GM12878 (cell line): Measurements from ENCODE around the gene EXOC7. TPM values are rescaled to one million over a fixed set of nuclear protein-coding genes. Genes with fewer than 3 reads are reported as not detected.

Experiments used
- ATAC-seq: fragments of 200-7000 bp; cut with Tn5 transposase; 3 replicates; pipeline ENCODE4 v1.9.1; 2020; ENCODE audit warnings: mild to moderate bottlenecking, moderate library complexity
- BruUV-seq: library from RNA; stranded (reverse); fragments of 400-500 nt; replicated peaks from 2 replicates; lab custom pipeline; 2021; lab: Mats Ljungman, UMichigan
- CTCF ChIA-PET: fragments of 300-600 bp; sonication (Branson Sonifier 250); formaldehyde crosslinking; extraction: SDS; loops from one replicate; lab custom pipeline; 2021; ENCODE audit warnings: inconsistent platforms; lab: Yijun Ruan, JAX
- POLR2A ChIA-PET: fragments of 350-600 bp; formaldehyde crosslinking; extraction: SDS; loops from one replicate; lab custom pipeline; 2021; ENCODE audit warnings: inconsistent platforms; lab: Charles Lee
- RAD21 ChIA-PET: fragments of 300-600 bp; sonication (Branson Sonifier 250); formaldehyde crosslinking; loops from one replicate; lab custom pipeline; 2023; ENCODE audit warnings: antibody characterized with exemption; ENCODE audit not compliant: unreplicated experiment; lab: Charles Lee
- SMC1A ChIA-PET: fragments of 300-600 bp; sonication (Branson Sonifier 250); formaldehyde crosslinking; loops from one replicate; lab custom pipeline; 2023; ENCODE audit not compliant: unreplicated experiment, uncharacterized antibody; lab: Charles Lee
- DNase-seq: peaks from one replicate; pipeline ENCODE4 v3.0.0-alpha.2; 2011; ENCODE audit warnings: low read depth, low spot score
- FAIRE-seq: peaks from 3 replicates; lab custom pipeline; 2011; peaks lifted over from hg19 to GRCh38; lab: Jason Lieb, UNC
- H2AFZ ChIP-seq: 2 replicates; pipeline ENCODE4 v1.6.0; 2011; ENCODE audit warnings: low read depth, low read length, control low read depth; ENCODE audit not compliant: control insufficient read depth
- H3K27ac ChIP-seq: 2 replicates; pipeline ENCODE4 v1.5.1; 2011; ENCODE audit warnings: control low read depth; ENCODE audit not compliant: control insufficient read depth, insufficient read depth
- H3K27me3 ChIP-seq, 2 experiments: replicated peaks in 1 of 2; 2 replicates each; pipeline versions ENCODE4 v1.6.0 to v1.6.1; 2011; ENCODE audit warnings: low read length in 1 of 2; ENCODE audit not compliant: control insufficient read depth in 2 of 2, insufficient read depth in 2 of 2
- H3K36me3 ChIP-seq, 2 experiments: 2 replicates each; pipeline ENCODE4 v1.5.1; 2011; ENCODE audit warnings: low read length in 1 of 2; ENCODE audit not compliant: control insufficient read depth in 2 of 2, insufficient read depth in 2 of 2
- H3K4me1 ChIP-seq: 2 replicates; pipeline ENCODE4 v1.6.1; 2011; ENCODE audit warnings: mild to moderate bottlenecking, low read length, moderate library complexity, mixed read lengths; ENCODE audit not compliant: control insufficient read depth, insufficient read depth
- H3K4me2 ChIP-seq: 2 replicates; pipeline ENCODE4 v1.6.0; 2011; ENCODE audit warnings: control low read depth; ENCODE audit not compliant: control insufficient read depth, insufficient read depth
- H3K4me3 ChIP-seq: fragments of 200-600 bp; sonication (generic); 2 replicates; pipeline ENCODE4 v1.5.1; 2016
- H3K79me2 ChIP-seq: 2 replicates; pipeline ENCODE4 v1.6.0; 2011; ENCODE audit warnings: low read length; ENCODE audit not compliant: control insufficient read depth, insufficient read depth
- H3K9ac ChIP-seq: 2 replicates; pipeline ENCODE4 v1.8.0; 2011; ENCODE audit warnings: low read length, control low read depth, mixed read lengths; ENCODE audit not compliant: control insufficient read depth, insufficient read depth
- H3K9me3 ChIP-seq: replicated peaks from 3 replicates; pipeline ENCODE4 v1.5.1; 2011; ENCODE audit warnings: mild to moderate bottlenecking, low read length; ENCODE audit not compliant: control insufficient read depth, insufficient read depth
- H4K20me1 ChIP-seq: 2 replicates; pipeline ENCODE4 v1.6.0; 2011; ENCODE audit not compliant: control insufficient read depth, insufficient read depth
- BCLAF1 ChIP-seq: fragments of 450-650 bp; IDR thresholded peaks from 2 replicates; pipeline ENCODE4 v1.6.1; 2017; ENCODE audit warnings: antibody characterized with exemption, mild to moderate bottlenecking, moderate library complexity
- ETV6 ChIP-seq, 2 experiments: fragments of 450-650 bp in 1 of 2; IDR thresholded peaks in 1 of 2; conservative IDR thresholded peaks in 1 of 2; 2 replicates each; pipeline ENCODE4 v1.6.1; 2014; ENCODE audit warnings: antibody characterized with exemption in 1 of 2, borderline replicate concordance in 1 of 2, low read depth in 1 of 2, mild to moderate bottlenecking in 1 of 2, moderate library complexity in 1 of 2
- HDAC2 ChIP-seq: fragments of 200-600 bp; sonication (generic); IDR thresholded peaks from 2 replicates; pipeline ENCODE4 v1.6.1; 2017
- KLF5 ChIP-seq: fragments of 450-650 bp; IDR thresholded peaks from 2 replicates; pipeline ENCODE4 v1.6.1; 2014; ENCODE audit warnings: mild to moderate bottlenecking; ENCODE audit not compliant: partially characterized antibody
- PAX8 ChIP-seq: fragments of 450-650 bp; IDR thresholded peaks from 2 replicates; pipeline ENCODE4 v1.6.1; 2017; ENCODE audit warnings: mild to moderate bottlenecking, moderate library complexity
- RAD21 ChIP-seq: IDR thresholded peaks from 2 replicates; pipeline ENCODE4 v1.6.1; 2011; ENCODE audit warnings: mild to moderate bottlenecking, low read depth, low read length, moderate library complexity; ENCODE audit not compliant: insufficient read depth
- RBBP5 ChIP-seq: fragments of 200-600 bp; sonication (generic); conservative IDR thresholded peaks from 2 replicates; pipeline ENCODE4 v1.6.1; 2016
- SMAD1 ChIP-seq: fragments of 450-650 bp; IDR thresholded peaks from 2 replicates; pipeline ENCODE4 v1.6.1; 2018; ENCODE audit warnings: mild to moderate bottlenecking, low read depth; ENCODE audit not compliant: partially characterized antibody
- SP1 ChIP-seq: IDR thresholded peaks from one replicate; pipeline ENCODE4 v1.6.1; 2011; ENCODE audit warnings: low read depth, low read length
- SRF ChIP-seq, 2 experiments: IDR thresholded peaks; 2 replicates each; pipeline ENCODE4 v1.6.1; 2011; ENCODE audit warnings: low read depth in 2 of 2, low read length in 2 of 2, mild to moderate bottlenecking in 1 of 2, moderate library complexity in 1 of 2
- YBX1 ChIP-seq: fragments of 450-650 bp; IDR thresholded peaks from 2 replicates; pipeline ENCODE4 v1.6.1; 2016; ENCODE audit warnings: antibody characterized with exemption
- WGBS: methylation state at CpG from one replicate; pipeline ENCODE4 v1.1.6; 2016; ENCODE audit warnings: low lambda C conversion rate; ENCODE audit not compliant: insufficient replicate concordance, insufficient coverage; ENCODE audit errors: missing lambda C conversion rate; 5-methylcytosine and 5-hydroxymethylcytosine counted together
- in situ Hi-C: fragments of 300-500 bp; cut with MboI; formaldehyde crosslinking; loops from 9 replicates; pipeline ENCODE4 v1.14.3; 2018; ENCODE audit warnings: mixed read lengths
- intact Hi-C: fragments of 100-400 bp; cut with micrococcal nuclease; formaldehyde crosslinking; loops from one replicate; pipeline ENCODE4 v1.14.2; 2022; ENCODE audit not compliant: unreplicated experiment
- polyA plus RNA-seq, 11 experiments: library from polyadenylated mRNA; depleted of rRNA in 4 of 11; unstranded in 6 of 11; stranded (reverse) in 5 of 11; fragments of >200 nt; fragmentation: Nextera tagmentation in 4 of 11; fragmentation: Illumina TruSeq in 1 of 11; extraction: Ambion mirVana in 4 of 11; extraction: Trizol in 1 of 11; gene quantifications; 1 replicate in 1 of 11; 2 replicates in 10 of 11; pipeline versions ENCODE4 v1.2.1 to v1.2.3, GENCODE V29; 2011 to 2016; ENCODE audit warnings: inconsistent platforms in 2 of 11, missing spikeins in 2 of 11, low read depth in 1 of 11
- total RNA-seq, 4 experiments: library from RNA; depleted of rRNA in 3 of 4; stranded (reverse); fragments of >200 nt in 3 of 4; fragmentation: Illumina TruSeq in 1 of 4; extraction: Trizol in 1 of 4; gene quantifications; 2 replicates each; pipeline versions ENCODE4 v1.2.1 to v1.2.3, GENCODE V29; 2013 to 2021
- TF ChIP-seq, protein P1 (sequence below), 3 experiments: IDR thresholded peaks in 2 of 3; conservative IDR thresholded peaks in 1 of 3; 2 replicates each; pipeline ENCODE4 v1.5.1; 2011; ENCODE audit warnings: low read depth in 3 of 3, low read length in 3 of 3, mild to moderate bottlenecking in 3 of 3, control low read depth in 2 of 3, moderate library complexity in 2 of 3, inconsistent platforms in 1 of 3, mixed read lengths in 1 of 3; ENCODE audit not compliant: control insufficient read depth in 2 of 3, insufficient read depth in 1 of 3; ENCODE audit errors: extremely low read depth in 1 of 3

The EXOC7 gene
- total and polyA plus RNA-seq, 10 of the 15 experiments (the other 5 are each of a cell fraction or from before 2014, with no cell fraction given) = 18.8 to 71.3 (median 48.2) TPM

DNA sequence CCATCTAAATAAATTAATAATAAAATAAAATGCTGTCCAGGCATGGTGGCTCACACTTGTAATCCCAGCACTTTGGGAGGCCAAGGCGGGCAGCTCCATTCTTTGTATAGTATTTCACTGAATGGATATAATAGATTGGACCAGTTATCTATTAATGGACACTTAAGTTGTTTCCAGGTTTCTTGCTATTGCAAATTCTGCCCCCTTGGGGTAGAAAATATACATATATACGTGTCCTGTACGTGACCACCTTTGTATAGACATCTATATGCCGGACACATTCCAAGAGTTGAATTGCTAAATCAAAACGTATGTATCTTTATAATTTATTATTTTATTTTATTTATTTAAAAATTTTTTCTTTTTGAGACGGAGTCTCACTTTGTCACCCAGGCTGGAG, 3.9 kb upstream of the EXOC7 start:
- no peak for DNase-seq
- TF ChIP-seq RBBP5 = no peak
- TF ChIP-seq, protein P1, sequence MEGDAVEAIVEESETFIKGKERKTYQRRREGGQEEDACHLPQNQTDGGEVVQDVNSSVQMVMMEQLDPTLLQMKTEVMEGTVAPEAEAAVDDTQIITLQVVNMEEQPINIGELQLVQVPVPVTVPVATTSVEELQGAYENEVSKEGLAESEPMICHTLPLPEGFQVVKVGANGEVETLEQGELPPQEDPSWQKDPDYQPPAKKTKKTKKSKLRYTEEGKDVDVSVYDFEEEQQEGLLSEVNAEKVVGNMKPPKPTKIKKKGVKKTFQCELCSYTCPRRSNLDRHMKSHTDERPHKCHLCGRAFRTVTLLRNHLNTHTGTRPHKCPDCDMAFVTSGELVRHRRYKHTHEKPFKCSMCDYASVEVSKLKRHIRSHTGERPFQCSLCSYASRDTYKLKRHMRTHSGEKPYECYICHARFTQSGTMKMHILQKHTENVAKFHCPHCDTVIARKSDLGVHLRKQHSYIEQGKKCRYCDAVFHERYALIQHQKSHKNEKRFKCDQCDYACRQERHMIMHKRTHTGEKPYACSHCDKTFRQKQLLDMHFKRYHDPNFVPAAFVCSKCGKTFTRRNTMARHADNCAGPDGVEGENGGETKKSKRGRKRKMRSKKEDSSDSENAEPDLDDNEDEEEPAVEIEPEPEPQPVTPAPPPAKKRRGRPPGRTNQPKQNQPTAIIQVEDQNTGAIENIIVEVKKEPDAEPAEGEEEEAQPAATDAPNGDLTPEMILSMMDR (IDR thresholded peaks at IDR 0.05 in 2 of 3, conservative IDR thresholded peaks at IDR 0.05 in 1 of 3; ENCODE audit: control insufficient read depth in 2 of 3, extremely low read depth in 1 of 3, insufficient read depth in 1 of 3, low read depth in 3 of 3, low read length in 3 of 3) = peak in 2 of 3 experiments; percentile 17 to 32; a peak in 3 of 6 replicates
- no peak for TF ChIP-seq PAX8
- intact Hi-C loops = loop anchor here (2.0 kb wide), 1 partner anchor 93 kb away; no protein-coding TSS in a partner anchor

GRCh38 chr17:76106703-76107102, 3.1 kb upstream of the EXOC7 start:
- Histone ChIP-seq H3K27me3 (no peaks in the 10 kb centered on the region), H3K4me1 (peaks cover 6% of the 10 kb centered on the region), H4K20me1 (no peaks in the 10 kb centered on the region), H3K4me2 (no peak overlapping the region), H3K36me3 (peaks cover 0 to 3% of the 10 kb centered on the region in 2 experiments; a peak in 1 of 4 replicates), H3K9me3 (no peaks in the 10 kb centered on the region; the same call in 2 of the 3 replicates), H3K79me2 (peaks cover 14% of the 10 kb centered on the region), H3K9ac (no peak overlapping the region), H3K4me3 (no peak overlapping the region), H2AFZ (no peak overlapping the region; the same call in 1 of the 2 replicates), H3K27ac (no peak overlapping the region)
- in situ Hi-C loops = no loop called here
- ChIA-PET SMC1A (interaction anchor here (0.7 to 1.8 kb wide), 4 partner anchors 87 to 198 kb away, joined by 3 to 7 read pairs (median 3); no protein-coding TSS in a partner anchor), POLR2A (no interaction called here), RAD21 (no interaction called here), CTCF (interaction anchor here (0.5 to 7.6 kb wide), 9 partner anchors 11 to 549 kb away, joined by 3 to 40 read pairs (median 4); partner anchors contain the start of genes ACOX1 and TEN1)
- no TSS peak for BruUV-seq
- DNase-seq (no peak), ATAC-seq (no peak), FAIRE-seq (no peak)
- intact Hi-C loops = loop anchor here (2.0 kb wide), 1 partner anchor 92 kb away; no protein-coding TSS in a partner anchor
- WGBS = 66% methylated on average over 3 of the region's 3 CpGs
- TF ChIP-seq YBX1 (no peak), SRF (IDR thresholded peaks at IDR 0.05; ENCODE audit: low read depth in 2 of 2, low read length in 2 of 2) (no peak), SMAD1 (no peak), KLF5 (no peak), BCLAF1 (no peak), SP1 (no peak), ETV6 (conservative IDR thresholded peaks at IDR 0.05 in 1 of 2, IDR thresholded peaks at IDR 0.05 in 1 of 2; ENCODE audit: borderline replicate concordance in 1 of 2, low read depth in 1 of 2) (no peak), RAD21 (no peak), HDAC2 (no peak)

More for the DNA sequence above, 3.9 kb upstream of the EXOC7 start:
- in situ Hi-C loops = no loop called here
- Histone ChIP-seq H3K27me3 (no peaks in the 10 kb centered on the region), H3K4me3 (no peak overlapping the region), H3K36me3 (no peaks in the 10 kb centered on the region), H3K4me2 (no peak overlapping the region), H4K20me1 (no peaks in the 10 kb centered on the region), H2AFZ (no peak overlapping the region), H3K27ac (no peak overlapping the region), H3K9me3 (no peaks in the 10 kb centered on the region), H3K4me1 (peaks cover 3% of the 10 kb centered on the region), H3K79me2 (peaks cover 10% of the 10 kb centered on the region), H3K9ac (no peak overlapping the region)
- no peak for ATAC-seq
- WGBS = 57% methylated on average over 6 of the region's 6 CpGs
- ChIA-PET POLR2A (no interaction called here), CTCF (interaction anchor here (0.5 to 7.6 kb wide), 4 partner anchors 94 to 548 kb away, joined by 3 to 40 read pairs (median 16); no protein-coding TSS in a partner anchor), SMC1A (interaction anchor here (0.6 to 1.4 kb wide), 3 partner anchors 87 to 198 kb away, joined by 3 to 4 read pairs (median 3); no protein-coding TSS in a partner anchor), RAD21 (interaction anchor here (0.7 kb wide), 1 partner anchor 172 kb away, joined by 3 read pairs; no protein-coding TSS in a partner anchor)
- no peak for FAIRE-seq
- no TSS peak for BruUV-seq
